DOHH2 (cell line): ENCODE results near the gene ARIH2.

Source experiments
- H3F3A ChIP-seq: fragments of 200-600 bp; sonication (generic), shearing (Covaris generic); 2 replicates; pipeline ENCODE4 v1.6.0; 2016; ENCODE audit warnings: antibody characterized with exemption, mild to moderate bottlenecking; ENCODE audit not compliant: control insufficient read depth, insufficient read depth
- H3K27ac ChIP-seq: fragments of 200-600 bp; sonication (generic); 2 replicates; pipeline ENCODE4 v1.5.1; 2014; ENCODE audit warnings: low read depth, mild to moderate bottlenecking, low read length, moderate library complexity
- H3K27me3 ChIP-seq: fragments of 200-600 bp; sonication (generic); 2 replicates; pipeline ENCODE4 v1.6.1; 2014; ENCODE audit warnings: mild to moderate bottlenecking, low read length, mixed read lengths; ENCODE audit not compliant: control insufficient read depth
- H3K36me3 ChIP-seq: fragments of 200-600 bp; sonication (generic); 2 replicates; pipeline ENCODE4 v1.6.1; 2014; ENCODE audit warnings: mild to moderate bottlenecking, low read length, moderate library complexity, mixed read lengths; ENCODE audit not compliant: control insufficient read depth
- H3K4me1 ChIP-seq: fragments of 200-600 bp; sonication (generic); 2 replicates; pipeline ENCODE4 v1.6.1; 2014; ENCODE audit warnings: mild to moderate bottlenecking, low read length, mixed read lengths; ENCODE audit not compliant: control insufficient read depth
- H3K4me2 ChIP-seq: fragments of 200-600 bp; sonication (generic); 2 replicates; pipeline ENCODE4 v1.6.0; 2014; ENCODE audit warnings: mild to moderate bottlenecking, low read length, moderate library complexity
- H3K4me3 ChIP-seq: fragments of 200-600 bp; sonication (generic); 2 replicates; pipeline ENCODE4 v1.5.1; 2014; ENCODE audit warnings: mild to moderate bottlenecking, low read length, mixed read lengths
- H3K79me2 ChIP-seq: fragments of 200-600 bp; sonication (generic); 2 replicates; pipeline ENCODE4 v1.6.1; 2014; ENCODE audit warnings: mild to moderate bottlenecking, low read length, mixed read lengths; ENCODE audit not compliant: control insufficient read depth
- H3K9me2 ChIP-seq: fragments of 200-600 bp; sonication (generic); replicated peaks from 2 replicates; pipeline ENCODE4 v1.6.1; 2014; ENCODE audit warnings: mild to moderate bottlenecking, low read length, mixed read lengths; ENCODE audit not compliant: control insufficient read depth
- H3K9me3 ChIP-seq: fragments of 200-600 bp; sonication (generic); 2 replicates; pipeline ENCODE4 v1.6.1; 2014; ENCODE audit warnings: antibody characterized with exemption, low read length, mixed read lengths; ENCODE audit not compliant: control insufficient read depth, insufficient read depth
- H4K20me1 ChIP-seq: fragments of 200-600 bp; sonication (generic); 2 replicates; pipeline ENCODE4 v1.6.0; 2014; ENCODE audit warnings: low read depth, mild to moderate bottlenecking, antibody characterized with exemption, low read length, moderate library complexity; ENCODE audit not compliant: control insufficient read depth, insufficient read depth
- EZH2phosphoT487 ChIP-seq: fragments of 200-600 bp; sonication (generic); IDR thresholded peaks from 2 replicates; pipeline ENCODE4 v1.6.1; 2017; ENCODE audit warnings: borderline replicate concordance, mild to moderate bottlenecking, antibody characterized with exemption, low read length, moderate library complexity, mixed read lengths
- TF ChIP-seq, protein P1 (sequence below): fragments of 200-600 bp; sonication (generic); IDR thresholded peaks from one replicate; pipeline ENCODE4 v1.5.1; 2014; ENCODE audit warnings: antibody characterized with exemption, mild to moderate bottlenecking, low read depth, low read length; ENCODE audit not compliant: poor library complexity, severe bottlenecking

ARIH2 gene

DNA sequence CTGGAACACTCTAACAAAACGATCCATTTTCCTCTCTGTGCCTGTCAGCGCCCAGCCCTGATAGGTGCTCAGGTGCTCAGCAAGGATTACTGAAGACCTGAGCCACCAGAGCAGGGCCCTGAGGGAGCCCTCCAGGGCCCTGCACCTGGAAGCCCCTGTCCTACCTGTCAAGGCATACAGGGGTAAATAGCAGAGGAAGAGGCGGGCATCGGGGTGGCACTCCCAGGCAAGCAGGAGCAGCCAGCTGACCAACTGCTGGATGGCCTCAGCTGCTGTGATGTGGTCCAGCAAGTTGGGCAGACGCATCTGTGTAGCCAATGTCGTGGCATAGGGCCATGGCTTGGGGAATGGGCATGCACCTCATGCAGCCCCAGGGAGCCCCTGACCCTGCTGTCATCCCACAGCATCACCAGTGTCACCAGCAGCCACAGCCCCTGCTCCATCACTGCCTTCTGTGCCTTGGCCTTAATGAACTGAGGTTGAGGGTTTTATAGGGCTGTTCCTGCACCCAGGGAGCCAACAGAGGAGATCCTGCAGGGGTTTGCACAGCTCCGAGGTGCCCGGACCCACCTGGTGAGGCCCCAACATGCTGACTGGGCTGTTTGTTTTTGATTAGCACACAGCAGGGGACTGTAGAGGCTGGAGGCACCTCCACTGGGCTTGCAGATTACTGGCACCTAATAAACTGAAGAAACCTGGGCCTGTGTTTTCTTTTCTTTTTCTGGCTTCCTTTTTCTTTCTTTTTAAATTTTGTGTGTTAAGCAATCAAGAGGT, 80.6 kb downstream of the ARIH2 start:
- TF ChIP-seq, protein P1, sequence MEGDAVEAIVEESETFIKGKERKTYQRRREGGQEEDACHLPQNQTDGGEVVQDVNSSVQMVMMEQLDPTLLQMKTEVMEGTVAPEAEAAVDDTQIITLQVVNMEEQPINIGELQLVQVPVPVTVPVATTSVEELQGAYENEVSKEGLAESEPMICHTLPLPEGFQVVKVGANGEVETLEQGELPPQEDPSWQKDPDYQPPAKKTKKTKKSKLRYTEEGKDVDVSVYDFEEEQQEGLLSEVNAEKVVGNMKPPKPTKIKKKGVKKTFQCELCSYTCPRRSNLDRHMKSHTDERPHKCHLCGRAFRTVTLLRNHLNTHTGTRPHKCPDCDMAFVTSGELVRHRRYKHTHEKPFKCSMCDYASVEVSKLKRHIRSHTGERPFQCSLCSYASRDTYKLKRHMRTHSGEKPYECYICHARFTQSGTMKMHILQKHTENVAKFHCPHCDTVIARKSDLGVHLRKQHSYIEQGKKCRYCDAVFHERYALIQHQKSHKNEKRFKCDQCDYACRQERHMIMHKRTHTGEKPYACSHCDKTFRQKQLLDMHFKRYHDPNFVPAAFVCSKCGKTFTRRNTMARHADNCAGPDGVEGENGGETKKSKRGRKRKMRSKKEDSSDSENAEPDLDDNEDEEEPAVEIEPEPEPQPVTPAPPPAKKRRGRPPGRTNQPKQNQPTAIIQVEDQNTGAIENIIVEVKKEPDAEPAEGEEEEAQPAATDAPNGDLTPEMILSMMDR = no peak
- Histone ChIP-seq H3K27me3 (no peaks in the 10 kb centered on the region), H3K79me2 (peaks cover 2% of the 10 kb centered on the region), H3K27ac (no peak overlapping the region), H3K4me3 (no peak overlapping the region), H4K20me1 (no peaks in the 10 kb centered on the region), H3K9me2 (no peaks in the 10 kb centered on the region), H3K36me3 (peaks cover 2% of the 10 kb centered on the region; the same call in 1 of the 2 replicates), H3K9me3 (no peaks in the 10 kb centered on the region), H3F3A (no peaks in the 10 kb centered on the region; the same call in 1 of the 2 replicates), H3K4me1 (no peaks in the 10 kb centered on the region), H3K4me2 (no peak overlapping the region)

DNA sequence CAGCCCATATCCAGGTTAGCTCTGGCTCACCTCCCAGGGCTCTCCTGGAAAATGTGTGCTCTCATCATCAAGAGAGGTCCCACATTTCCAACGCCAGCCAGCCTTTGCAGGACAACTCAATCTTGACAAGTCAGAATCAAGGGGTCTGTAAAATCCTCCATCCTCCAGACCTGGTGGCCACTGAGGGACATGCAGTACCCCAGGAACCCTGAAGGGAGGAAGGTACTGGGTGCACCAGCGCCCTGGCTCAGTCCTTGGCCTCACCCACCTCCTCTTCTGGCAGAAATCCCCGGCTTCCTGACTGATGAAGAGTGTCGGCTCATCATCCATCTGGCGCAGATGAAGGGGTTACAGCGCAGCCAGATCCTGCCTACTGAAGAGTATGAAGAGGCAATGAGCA, 82.5 kb downstream of the ARIH2 start:
- H3K4me3 ChIP-seq = no peak overlapping the region
- no peaks in the 10 kb centered on the region for H3K9me3 ChIP-seq
- H3K27me3 ChIP-seq = no peaks in the 10 kb centered on the region
- H3K9me2 ChIP-seq = no peaks in the 10 kb centered on the region
- H3F3A ChIP-seq = no peaks in the 10 kb centered on the region; the same call in 1 of the 2 replicates
- peaks cover 3% of the 10 kb centered on the region for H3K4me1 ChIP-seq
- no peak overlapping the region for H3K4me2 ChIP-seq
- H3K27ac ChIP-seq = no peak overlapping the region
- H3K36me3 ChIP-seq = no peaks in the 10 kb centered on the region; the same call in 1 of the 2 replicates
- no peaks in the 10 kb centered on the region for H3K79me2 ChIP-seq
- H4K20me1 ChIP-seq = no peaks in the 10 kb centered on the region
- TF ChIP-seq, protein P1 = no peak
- no peak for TF ChIP-seq EZH2phosphoT487

DNA sequence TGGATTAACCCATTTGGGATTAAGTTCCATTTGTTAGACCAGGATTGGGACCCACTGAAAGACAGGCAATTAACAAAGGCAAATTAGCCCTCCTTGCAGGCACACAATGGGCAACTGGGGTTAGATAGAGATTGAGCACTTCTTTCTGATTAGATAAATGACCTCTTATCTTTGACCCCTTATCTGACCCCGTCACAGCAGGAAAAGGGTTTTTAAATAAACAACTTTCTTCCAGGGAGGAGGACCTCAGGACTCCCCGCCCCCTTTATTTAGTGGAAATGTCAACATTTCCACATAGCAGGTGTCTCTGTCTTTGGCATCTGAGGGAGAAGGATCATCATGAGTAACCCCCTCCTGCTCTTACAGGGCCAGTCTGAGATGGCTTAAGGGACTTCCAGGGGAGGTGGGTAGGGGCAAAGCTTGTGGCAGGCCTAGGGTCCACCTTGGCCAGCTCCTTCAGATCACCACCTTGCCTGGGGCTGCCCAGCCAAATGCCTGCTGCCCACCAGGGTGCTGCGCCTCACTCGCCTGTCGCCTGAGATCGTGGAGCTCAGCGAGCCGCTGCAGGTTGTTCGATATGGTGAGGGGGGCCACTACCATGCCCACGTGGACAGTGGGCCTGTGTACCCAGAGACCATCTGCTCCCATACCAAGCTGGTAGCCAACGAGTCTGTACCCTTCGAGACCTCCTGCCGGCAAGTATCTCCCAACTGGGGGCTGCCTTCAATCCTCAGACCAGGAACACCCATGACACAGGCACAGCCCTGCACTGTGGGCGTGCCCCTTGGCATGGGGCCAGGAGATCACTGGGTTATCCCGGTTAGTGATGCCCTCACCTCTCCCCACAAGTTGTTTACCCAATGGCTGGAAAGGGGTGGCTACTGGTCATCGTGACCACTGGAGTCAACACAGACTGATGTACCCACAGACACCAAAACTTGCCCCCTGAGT, 86.0 kb downstream of the ARIH2 start:
- no peaks in the 10 kb centered on the region for H3K27me3 ChIP-seq
- peaks cover 23% of the 10 kb centered on the region for H3K79me2 ChIP-seq
- no peaks in the 10 kb centered on the region for H3K9me3 ChIP-seq
- no peaks in the 10 kb centered on the region for H3K9me2 ChIP-seq
- H4K20me1 ChIP-seq = peaks cover 6% of the 10 kb centered on the region
- H3K4me1 ChIP-seq = peaks cover 18% of the 10 kb centered on the region
- no peaks in the 10 kb centered on the region; the same call in 1 of the 2 replicates for H3F3A ChIP-seq
- no peak overlapping the region for H3K4me3 ChIP-seq
- H3K4me2 ChIP-seq = no peak overlapping the region
- H3K27ac ChIP-seq = no peak overlapping the region
- H3K36me3 ChIP-seq = peaks cover 10% of the 10 kb centered on the region
- TF ChIP-seq, protein P1 = no peak
- TF ChIP-seq EZH2phosphoT487 = no peak
